HG03135 (cell line): ENCODE data around the gene SMIM44.

Experiments used
- ATAC-seq: cut with Tn5 transposase; IDR thresholded peaks from one replicate; pipeline ENCODE4 v1.9.1; 2021; ENCODE audit warnings: mild to moderate bottlenecking, moderate library complexity; ENCODE audit not compliant: unreplicated experiment

Gene SMIM44

DNA sequence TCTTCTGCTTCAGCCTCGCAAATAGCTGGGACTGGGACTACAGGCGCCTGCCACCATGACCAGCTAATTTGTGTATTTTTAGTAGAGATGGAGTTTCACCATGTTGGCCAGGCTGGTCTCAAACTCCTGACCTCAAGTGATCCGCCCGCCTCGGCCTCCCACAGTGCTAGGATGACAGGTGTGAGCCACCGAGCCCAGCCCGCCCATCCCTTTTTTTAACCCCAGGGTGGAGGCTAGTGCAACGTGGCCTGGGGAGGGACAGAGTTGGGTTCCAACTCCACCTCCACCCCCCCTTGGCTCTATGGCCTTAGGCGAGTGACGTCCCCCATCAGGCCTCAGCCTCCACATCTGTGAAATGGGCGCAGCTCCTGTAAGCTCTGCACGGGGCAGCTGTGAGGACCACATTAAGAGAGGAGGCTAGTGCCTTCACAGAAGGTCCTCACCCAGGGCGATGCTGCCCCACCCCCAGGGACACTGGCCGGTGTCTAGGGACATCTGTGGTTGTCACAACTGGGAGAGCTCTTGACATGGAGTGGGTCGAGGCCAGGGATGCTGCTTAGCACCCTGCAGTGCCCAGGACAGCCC is 40.7 kb downstream of the SMIM44 start:
- ATAC-seq, result no peak

DNA sequence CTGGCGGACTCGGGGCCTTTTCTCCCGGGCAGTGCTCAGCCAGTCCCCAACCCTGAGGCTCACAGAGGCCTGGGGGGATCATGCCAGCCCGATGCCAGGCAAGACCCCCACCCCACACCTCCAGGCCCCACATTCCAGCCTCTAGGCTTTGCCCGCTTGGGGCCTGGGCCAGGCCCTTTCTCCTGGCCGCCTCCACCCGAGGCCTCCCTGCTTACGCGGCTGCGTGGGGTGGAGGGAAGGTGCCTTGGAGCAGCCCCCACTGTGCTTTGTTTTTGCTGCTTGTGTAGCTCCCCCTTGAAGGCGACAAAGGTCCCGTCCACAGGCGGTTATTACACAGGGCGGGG is 41.3 kb downstream of the SMIM44 start:
- ATAC-seq, result no peak

DNA sequence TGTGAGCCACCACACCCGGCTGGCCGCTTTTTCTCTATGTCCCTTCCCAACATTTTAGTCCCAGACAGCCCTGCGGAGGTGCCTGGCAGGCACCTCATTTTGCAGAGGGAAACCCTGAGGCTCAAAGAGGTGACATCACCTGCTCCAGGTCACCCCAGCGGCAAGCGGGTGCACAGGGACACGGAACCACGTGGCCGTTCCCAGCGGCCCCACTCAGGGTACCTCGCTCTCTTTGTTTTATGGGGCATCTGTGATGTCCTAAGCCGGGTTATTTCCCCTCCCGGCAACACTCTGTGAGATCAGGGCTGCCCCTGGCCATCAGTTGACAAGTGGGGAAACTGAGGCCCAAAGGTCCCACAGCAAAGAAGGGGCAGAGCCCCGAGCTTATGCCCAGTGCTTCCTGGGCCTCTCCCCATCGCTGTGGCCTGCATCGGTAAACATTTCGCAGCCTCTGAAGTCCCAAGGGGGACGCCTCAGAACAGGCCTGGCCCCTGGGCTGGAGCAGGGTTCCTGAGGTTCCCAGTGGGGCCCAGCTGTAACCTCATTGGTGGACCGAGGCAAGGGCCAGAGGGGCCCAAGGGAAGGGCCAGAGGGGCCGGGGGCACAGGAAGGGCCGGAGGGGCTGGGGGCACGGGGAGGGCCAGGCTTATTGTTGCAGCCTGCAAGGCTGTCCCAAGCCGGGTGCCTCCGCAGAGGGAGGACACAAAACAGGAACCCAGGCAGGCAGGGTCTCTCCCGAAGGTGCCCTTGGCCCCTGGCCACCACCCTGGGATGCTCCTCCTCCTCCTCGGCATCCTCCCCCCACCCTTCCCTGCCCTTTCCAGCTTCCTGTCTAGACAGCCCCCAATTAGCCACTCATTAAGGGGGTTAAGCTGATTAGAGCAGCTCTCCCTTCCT is 41.9 kb downstream of the SMIM44 start:
- ATAC-seq, result no peak

DNA sequence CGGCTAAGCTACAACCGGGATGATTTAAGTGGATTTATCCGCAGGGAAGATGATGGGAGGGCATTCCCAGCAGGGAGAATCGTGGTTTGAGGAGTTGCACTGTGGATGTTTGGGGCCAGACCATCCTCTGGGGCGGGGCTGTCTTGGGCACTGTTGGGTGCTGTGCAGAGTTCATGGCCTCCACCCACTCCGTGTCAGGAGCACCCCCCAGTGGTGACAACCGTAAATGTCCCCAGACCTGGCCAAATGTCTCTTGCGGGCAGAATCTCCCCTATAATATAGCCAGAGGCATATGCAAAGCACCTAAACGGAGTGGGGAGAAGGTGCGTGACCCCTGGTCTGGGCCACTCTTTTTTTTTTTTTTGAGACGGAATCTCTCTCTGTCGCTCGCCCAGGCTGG is 43.2 kb downstream of the SMIM44 start:
- ATAC-seq, result no peak

DNA sequence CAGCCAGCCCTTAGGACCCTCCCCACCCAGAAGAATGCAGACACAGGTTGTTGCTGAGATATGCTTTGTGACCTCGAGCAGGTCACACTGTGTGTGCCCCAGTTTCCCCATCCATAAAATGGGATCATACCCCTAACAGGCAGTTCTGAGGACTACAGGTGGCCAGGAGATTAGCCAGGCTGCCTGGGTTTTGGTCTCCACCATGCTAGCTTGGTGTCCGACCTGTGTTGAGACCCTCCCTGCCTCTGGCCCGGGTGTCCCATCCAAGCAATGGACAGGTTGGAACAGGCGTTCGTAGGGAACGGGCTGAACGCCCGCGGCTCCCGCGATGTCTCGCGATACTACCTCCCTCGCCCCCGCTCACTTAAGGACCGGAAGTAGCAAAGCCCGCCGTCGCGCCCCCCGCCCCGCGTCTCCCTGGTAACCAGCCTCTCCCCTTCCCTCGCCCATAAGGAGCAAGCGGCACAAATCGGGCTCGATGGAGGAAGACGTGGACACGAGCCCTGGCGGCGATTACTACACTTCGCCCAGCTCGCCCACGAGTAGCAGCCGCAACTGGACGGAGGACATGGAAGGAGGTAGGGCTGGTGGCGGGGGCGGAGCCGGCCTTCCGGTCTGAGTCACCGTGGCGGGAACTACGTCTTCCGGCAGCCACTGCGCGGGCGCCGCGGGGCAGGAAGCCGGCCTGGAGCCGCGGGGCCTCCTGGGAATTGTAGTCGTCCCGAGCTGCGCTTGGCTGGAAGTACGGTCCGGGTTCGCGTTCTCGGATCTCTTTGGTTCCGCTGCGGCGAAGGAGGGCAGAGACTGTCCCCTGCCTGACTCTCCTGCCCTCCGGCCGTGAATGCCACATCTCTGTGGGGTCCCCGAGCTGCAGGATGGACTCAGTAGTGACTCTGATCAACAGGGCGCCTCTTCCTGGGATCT is 48.3 kb downstream of the SMIM44 start:
- peak; percentile 83 for ATAC-seq

DNA sequence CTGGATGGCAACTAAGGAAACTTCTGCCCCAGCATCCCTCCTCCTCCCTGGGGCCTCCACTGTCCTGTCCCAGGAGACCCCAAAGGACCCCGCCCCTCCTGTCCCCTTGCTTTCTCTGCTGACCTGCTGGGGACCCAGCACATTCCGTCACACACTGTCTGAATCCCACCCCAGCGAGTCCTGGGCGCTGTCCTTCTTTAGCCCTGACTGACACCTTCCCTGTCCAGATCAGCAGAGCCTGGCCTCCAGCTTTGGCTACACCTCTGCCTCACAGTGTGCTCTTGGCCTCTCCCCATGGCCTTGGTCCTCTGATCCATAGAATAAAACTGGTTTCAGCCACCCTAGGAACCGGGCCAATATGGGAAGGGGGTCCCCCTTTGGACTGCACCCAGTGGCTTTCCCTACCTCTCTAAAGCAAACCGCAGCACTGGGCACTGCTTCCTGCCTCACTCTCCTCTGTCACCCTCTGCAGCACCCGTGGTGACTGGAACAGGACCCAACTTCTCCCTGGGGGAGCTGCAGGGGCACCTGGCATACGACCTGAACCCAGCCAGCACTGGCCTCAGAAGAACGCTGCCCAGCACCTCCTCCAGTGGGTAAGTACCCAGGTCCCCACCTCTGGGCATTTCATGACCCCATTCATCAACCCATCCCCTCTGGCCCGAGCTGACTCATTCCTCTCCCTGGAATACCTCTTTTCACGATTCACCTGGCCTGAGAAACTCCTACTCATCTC is 49.3 kb downstream of the SMIM44 start:
- ATAC-seq, result no peak

DNA sequence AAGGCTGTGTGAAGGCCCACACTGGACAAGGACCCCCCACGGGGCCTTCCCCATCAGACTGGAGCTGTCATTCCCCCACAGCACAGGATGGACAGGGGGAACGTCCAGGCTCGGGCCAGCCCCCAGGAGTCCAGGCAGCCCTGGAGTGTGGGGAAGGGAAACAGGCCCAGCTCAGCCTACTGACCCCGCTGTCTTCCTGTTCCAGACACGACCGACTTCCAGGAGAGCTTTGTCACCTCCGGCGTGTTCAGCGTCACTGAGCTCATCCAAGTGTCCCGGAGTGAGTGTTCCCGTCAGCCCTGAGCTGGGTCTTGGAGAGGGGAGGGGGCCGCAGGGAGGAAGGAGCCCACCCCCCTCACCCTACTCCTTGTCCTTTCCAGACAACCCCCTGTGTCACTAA is 49.9 kb downstream of the SMIM44 start:
- no peak for ATAC-seq
